NCI-H526 treated with DMSO at 0.1 percent for 48 hours (cell line): ENCODE measurements around the gene CLPSL1.

Experiments
- DNase-seq: peaks from one replicate; lab custom pipeline; 2025; lab: John Stamatoyannopoulos, UW

CLPSL1 gene

GRCh38 chr6:35795453-35796071 lies 14.7 kb downstream of the CLPSL1 start:
- DNase-seq: no peak

DNA sequence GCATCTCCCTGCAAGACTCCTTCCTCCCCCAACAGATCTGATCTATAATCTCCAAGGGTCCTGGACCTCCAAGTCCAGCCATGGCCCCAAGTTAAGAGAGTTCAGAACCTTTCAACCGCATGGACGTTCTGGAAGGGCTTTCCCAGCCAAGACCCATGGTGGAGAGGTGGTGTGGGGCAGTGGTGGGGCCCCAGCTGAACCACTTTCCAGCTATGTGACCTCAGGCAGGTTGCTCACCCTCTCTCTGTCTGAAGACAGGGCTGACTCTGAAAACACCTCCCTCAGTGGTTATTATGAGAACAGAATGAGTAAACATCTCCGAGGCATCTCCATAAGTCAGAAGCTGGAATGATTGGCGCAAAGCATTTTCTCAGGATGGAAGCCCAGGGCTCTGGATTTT lies 15.4 kb downstream of the CLPSL1 start:
- DNase-seq: no peak

GRCh38 chr6:35797837-35798526 lies 17.2 kb downstream of the CLPSL1 start:
- DNase-seq: no peak

DNA sequence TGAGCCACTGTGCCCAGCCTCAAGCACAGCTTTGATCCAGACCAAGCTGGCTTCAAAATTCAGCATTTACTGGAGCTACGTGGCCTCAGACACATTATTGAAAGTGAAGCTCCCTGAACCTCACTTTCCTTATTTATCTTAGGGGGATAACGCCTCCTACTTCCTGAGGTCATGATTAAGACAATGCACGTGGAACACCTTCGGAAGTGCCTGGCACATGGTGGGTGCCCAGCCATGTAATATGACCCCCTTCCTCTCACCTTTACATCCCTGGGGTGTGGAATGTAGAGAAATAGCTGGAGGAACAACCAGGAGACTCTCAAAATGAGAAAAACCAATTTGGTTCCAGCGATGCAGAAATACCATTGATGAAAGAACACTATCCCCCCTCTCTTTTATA lies 17.9 kb downstream of the CLPSL1 start:
- no peak for DNase-seq

DNA sequence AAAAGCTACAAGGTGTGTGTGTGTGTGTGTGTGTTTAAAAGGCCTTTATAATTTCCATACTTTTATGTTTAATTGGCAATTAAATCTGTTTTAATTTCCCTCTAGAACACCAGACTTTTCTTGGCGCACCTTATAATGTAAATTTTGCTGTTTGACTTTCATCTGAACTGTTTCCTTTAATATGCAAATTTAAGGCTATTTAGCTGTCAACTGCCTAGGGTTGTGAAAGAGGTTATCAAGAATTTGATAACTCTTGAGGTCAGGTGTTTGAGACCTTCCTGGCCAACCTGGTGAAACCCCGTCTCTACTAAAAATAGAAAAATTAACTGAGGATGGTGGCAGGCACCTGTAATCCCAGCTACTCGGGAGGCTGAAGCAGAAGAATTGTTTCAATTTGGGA lies 20.3 kb downstream of the CLPSL1 start:
- peak; percentile 23 for DNase-seq

GRCh38 chr6:35804996-35805736 lies 24.3 kb downstream of the CLPSL1 start, which contains the start of gene LHFPL5:
Gene LHFPL5, plus strand, starts transcription at chr6:35805352. Its CDS starts 319 bp downstream, at chr6:35805671.
- peak; percentile 83 for DNase-seq

DNA sequence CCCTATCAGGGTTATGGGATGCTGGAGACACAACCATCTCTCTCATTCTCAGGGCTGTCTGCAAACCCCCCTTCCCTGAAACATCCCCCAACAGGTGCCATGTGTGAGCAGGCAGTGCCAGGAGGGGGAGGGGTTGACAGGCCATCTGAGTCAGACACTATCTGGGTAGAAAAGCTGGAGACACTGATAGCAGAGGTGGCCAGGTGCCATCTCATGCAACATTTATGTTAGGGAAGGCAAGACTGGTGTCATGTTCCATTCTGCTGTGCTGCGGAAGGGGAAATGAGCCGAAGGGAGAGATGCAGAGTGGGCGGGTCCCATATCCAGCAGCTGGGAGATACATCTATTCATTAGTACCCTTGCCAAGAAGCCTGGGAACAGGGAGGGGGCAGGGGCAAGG lies 27.9 kb downstream of the CLPSL1 start:
- DNase-seq: peak; percentile 85

DNA sequence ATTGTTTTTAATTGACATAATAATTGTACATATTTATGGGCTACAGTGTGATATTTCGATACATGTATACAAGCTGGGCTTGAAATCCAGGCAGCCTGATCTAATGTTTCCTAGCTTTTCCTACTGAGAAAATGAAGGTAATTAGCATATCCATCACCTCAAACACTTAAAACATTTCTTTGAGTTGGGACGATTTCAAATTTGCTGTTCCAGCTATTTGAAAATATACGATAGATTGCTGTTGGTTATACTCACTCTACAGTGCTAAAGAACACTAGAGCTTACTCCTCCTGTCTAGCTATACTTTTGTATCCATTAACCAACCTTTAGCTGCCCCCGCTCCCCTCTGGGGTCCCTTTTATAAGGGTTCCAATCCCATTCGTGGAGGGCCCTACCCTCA lies 29.0 kb downstream of the CLPSL1 start:
- DNase-seq: no peak

DNA sequence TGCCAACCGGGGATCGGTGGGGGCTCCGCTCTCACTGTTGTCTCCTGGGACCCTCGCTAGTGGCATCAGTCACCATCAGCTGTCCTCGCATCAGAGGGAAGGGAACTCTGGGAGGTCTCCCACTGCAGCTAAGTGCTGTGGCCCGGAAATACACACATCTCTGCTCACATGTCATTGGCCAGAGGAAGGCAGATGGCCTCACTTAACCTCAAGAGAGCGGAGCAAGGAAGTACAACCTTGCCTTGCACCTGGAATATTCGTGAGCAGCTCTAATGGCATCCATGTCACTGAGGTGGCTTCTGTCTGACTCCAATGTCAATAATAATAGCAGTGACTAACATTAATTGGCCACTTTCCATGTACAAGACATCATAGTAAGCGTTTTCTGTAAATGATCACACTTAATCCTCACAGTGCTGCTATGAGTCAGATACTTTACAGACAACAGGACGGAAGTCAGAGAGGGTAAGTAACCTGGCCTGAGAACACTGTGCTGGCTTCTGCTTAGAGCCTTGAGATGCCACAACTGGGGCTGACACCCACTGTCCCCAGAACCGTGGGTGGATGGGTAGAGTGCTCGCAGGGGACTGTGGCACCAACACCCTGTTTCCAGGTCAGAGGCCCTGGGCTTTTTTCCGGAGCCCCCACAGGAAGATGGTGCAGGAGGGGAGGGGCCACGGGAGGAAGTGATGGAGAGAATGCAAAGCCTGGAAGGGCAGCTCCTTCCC lies 30.3 kb downstream of the CLPSL1 start:
- no peak for DNase-seq

DNA sequence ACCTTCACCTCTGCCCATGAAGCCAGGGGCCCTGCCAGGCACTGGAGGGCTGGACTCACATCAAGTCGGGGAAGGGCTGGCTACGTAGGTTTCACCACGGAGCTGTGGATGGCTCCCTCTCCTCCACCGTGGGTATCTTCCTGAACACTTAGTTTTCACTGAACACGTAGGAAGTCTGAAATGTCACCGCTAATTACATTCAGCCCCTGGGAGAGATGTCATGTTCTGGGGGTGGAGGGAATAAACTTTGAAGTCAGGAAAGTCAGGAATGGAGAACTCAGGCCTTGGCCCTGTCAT lies 30.8 kb downstream of the CLPSL1 start:
- no peak for DNase-seq

GRCh38 chr6:35817515-35817914 lies 36.7 kb downstream of the CLPSL1 start:
- no peak for DNase-seq

GRCh38 chr6:35823601-35824000 lies 42.8 kb downstream of the CLPSL1 start:
- peak; percentile 53 for DNase-seq

DNA sequence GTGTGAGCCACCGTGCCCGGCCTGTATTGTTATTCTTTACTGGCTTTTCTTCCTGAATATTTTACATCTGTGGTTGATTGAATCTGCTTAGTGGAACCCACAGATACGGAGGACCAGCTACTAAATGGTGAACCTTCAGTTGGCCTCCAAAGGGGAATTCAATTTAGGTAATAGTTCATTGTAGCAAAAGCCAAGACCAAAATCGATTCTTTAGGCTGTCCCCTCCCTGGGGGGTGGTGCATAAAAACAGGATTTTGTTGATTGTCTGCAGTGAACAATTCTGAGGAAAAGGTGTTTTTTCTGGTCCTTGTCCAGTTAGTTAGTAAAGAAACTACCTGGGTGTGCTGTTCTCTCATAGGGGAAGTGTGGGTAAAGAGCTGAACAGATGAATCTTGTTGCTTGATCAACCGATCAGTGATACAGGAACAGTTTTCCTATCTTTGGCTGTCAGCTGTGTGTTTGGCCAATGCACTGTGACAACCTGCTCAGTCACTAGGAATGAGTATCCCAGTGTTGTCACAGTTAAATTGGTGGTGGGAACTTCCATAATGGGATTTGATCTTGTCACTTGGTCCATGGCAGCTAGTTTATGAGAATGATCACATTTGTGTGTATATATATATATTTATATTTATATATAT lies 43.9 kb downstream of the CLPSL1 start:
- no peak for DNase-seq

- no peak for DNase-seq
These were observed 48.5 kb downstream of the CLPSL1 start for GRCh38 chr6:35829306-35829705.

- DNase-seq: peak; percentile 96
These were observed 50.6 kb downstream of the CLPSL1 start for GRCh38 chr6:35831257-35832007.

- no peak for DNase-seq
These were observed 52.7 kb downstream of the CLPSL1 start for GRCh38 chr6:35833536-35833935.
